ENCODE data around the gene CDV3.

Gene CDV3

DNA sequence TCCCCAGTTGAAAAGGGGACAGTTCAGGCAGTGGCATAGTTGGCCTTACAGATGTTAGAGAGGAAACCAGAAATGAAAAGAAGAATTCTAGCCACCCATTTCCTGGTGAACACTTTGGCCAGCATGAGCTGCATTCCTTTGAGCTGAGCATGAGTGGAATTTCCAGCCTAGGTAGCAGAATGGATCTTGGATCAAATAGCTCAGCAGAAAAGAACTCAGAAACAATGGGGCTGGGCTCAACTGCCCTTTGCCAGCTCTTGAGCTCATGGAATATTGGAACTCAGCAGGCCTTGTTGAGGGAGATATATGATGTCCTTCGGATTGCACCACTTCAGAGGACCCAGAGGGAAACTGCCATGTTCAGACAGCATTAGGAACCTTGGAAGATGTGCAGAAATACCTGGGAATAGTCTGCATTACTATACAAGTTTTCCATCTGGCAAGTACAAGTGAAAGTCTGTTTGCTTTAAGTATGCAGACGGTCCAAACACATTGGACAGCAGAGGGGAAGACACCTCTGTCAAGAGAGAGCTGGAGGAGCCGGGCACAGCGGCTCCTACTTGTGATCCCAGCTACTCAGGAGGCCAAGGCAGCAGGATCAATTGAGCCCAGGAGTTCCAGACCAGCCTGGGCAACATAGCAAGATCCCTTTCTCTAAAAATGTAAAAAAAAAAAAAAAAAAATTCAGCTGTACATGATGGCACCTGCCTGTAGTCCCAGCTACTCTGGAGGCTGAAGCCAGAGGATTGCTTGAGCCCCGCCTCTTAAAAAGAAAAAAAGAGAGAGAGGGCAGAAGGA lies 3.1 kb upstream of the CDV3 start:
- DNase-seq: no peak

DNA sequence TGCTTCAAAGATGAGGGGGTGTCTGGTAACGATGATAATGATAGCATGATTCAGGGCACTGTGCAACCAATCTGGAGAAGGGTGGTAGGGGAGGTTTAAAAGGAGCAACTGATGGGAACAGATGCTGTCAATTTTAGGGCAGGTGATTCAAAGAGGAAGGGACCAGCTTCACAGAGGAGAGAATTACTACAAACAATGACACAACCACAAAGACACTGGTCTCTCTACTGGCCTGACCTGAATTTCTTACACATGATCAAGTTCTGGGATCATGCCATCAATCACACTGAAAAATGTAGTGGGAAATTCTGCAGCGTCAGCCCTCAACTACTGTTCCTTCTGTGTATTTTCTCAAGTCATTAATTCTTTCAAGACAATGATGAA lies 2.6 kb upstream of the CDV3 start:
- DNase-seq: no peak

DNA sequence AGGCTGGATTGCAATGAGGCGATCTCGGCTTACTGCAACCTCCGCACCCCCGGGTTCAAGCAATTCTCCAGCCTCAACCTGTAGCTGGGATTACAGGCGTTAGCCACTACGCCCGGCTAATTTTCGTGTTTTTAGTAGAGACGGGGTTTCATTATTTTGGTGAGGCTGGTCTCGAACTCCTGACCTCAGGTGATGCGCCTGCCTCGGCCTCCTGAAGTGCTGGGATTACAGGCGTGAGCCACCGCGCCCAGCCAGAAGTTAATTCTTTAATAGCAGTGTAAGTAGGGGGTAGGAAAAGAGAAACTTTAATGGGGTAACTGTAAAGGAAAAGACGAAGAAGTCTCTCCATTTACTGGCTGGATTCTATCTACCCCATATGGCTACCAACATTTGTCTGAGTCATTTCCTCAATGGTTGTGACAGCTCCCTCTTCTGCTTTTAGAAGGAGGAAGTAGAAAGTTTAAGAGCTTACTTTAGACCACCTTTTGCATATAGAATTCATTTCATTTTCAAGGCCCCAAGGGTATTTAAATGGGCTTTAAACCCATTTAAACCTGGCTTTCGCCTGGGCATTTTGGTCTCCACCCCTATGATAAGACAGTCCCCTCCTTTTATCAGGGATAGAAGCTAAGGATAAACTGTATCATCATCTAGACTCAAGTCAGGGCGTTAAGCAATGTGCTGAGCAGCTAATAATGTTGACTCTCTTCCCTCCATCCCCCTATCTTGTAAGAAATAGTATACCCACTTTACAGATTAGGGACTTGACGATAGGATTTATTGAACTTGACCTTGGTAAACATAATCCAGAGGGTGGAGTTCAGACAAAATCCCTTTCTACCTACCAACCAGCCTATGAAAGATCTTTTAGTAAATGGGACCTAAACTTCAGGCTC lies 1.1 kb upstream of the CDV3 start:
- no peak for DNase-seq

- no peak for DNase-seq
Measured at GRCh38 chr3:133573054-133573628, 345 bp upstream of the CDV3 start.

- no peak for DNase-seq
Measured at GRCh38 chr3:133574260-133574881, 885 bp downstream of the CDV3 start.

- no peak for DNase-seq
Measured at GRCh38 chr3:133575086-133575485, 1.6 kb downstream of the CDV3 start.

GRCh38 chr3:133576169-133576568 lies 2.7 kb downstream of the CDV3 start:
- DNase-seq: no peak

- DNase-seq: no peak
Measured at GRCh38 chr3:133578548-133579191, 5.2 kb downstream of the CDV3 start.

DNA sequence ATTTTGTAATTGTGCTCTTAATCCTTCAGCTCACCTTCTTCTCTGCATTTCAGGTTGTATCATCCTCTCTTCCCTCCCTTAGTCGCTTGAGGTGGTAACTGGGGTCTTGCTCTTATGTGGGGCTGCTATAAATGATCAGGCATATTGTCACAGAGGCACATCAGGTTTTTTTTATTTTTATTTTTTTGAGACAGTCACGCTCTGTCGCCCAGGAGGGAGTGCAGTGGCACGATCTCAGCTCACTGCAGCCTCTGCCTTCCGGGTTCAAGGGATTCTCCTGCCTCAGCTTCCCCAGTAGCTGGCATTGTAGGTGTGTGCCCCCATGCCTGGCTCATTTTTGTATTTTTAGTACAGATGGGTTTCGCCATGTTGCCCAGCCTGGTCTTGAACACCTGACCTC lies 9.9 kb downstream of the CDV3 start:
- DNase-seq: no peak

GRCh38 chr3:133588035-133588434 lies 14.5 kb downstream of the CDV3 start:
- no peak for DNase-seq

- DNase-seq: no peak
Measured at GRCh38 chr3:133588784-133589465, 15.4 kb downstream of the CDV3 start.

DNA sequence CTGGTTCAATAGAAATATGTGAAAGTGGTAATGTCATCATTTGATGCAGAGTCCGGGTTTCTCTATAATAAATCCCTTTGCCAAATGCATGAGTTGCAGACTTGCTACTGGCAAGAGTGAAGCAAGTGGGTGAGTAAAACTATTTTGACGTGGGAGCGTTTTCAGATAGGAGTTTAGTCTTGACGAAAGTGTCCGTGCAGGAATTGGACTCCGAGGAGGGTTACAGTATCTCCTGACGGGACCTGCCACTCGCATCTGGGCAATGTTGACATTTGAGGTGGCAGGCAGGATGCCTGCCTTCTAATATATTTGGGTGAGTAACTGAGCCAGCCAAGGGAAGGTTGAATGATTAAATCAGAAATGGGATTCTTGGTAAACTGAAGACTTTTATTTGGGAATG lies 16.0 kb downstream of the CDV3 start:
- DNase-seq: no peak

GRCh38 chr3:133591271-133591742 lies 17.8 kb downstream of the CDV3 start:
- no peak for DNase-seq

DNA sequence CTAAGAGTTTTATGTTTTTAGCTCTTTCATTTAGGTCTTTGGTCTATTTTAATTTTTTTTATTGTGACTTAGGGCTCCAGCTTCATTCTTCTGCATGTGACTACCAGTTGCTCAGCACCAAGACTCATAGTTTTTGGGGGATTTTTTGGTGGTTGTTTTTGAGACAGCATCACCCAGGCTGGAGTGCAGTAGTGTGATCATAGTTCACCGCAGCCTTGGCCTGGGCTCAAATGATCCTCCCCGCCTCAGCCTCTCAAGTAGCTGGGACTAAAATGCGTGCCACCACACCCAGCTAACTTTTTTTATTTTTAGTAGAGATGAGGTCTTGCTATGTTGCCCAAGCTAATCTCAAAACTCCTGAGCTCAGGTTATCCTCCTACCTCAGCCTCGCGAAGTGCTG lies 19.4 kb downstream of the CDV3 start:
- no peak for DNase-seq

- no peak for DNase-seq
Measured at GRCh38 chr3:133593243-133593642, 19.8 kb downstream of the CDV3 start.

DNA sequence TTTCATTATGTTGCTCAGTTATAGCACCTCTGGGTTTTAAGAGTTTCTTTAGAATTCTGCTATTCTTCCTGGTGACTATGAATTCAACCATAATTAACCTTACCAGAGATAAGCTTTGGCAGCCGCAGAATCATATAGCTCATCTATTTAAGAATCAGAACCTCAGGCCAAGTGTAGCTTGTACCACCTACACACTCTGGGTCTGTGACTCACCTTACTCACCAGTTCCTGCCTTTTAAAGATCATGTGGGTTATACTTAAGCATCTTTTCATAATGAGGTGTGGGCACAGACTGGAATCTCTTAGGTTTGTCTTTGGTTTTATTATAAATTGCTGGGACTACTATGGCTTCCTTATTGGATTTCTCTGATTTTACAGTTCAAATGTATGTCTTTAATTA lies 21.9 kb downstream of the CDV3 start:
- no peak for DNase-seq

- DNase-seq: no peak
Measured at GRCh38 chr3:133598405-133598804, 24.9 kb downstream of the CDV3 start.

DNA sequence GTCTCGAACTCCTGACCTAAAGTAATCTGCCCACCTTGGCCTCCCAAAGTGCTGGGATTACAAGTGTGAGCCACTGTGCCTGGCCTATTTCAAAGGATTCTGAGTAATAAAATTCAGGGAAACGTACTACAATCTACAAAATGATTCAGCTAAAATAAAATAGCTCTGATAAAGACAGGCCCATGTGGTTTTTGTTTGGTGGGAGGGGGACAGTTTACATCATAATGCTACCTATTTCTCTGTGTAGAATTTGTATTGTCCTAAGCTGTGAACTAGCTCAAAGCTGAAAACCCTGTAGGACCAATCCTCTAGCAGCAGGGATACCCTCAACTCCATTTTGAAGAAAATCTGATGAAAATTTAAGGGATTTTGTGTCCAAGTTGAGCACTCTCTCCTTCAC lies 25.8 kb downstream of the CDV3 start:
- DNase-seq: no peak

- no peak for DNase-seq
Measured at GRCh38 chr3:133600572-133601081, 27.1 kb downstream of the CDV3 start.

- DNase-seq: no peak
Measured at GRCh38 chr3:133606342-133606741, 32.9 kb downstream of the CDV3 start.

DNA sequence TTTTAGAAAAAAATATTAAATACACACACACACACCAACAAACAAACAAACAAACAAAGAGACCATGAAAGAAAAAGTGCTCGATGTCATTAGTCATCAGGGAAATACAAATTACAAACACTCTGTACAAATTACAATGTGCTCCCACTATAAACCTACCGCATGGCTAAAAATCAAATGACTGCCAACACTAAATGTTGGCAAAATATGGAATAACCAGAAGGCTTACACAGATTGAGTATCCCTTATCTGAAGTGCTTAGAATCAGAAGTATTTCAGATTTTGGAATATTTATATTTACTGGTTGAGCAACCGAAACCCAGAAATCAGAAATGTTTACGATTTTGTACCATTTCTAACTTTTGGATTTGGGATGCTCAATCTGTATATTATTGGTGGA lies 33.4 kb downstream of the CDV3 start:
- DNase-seq: no peak

DNA sequence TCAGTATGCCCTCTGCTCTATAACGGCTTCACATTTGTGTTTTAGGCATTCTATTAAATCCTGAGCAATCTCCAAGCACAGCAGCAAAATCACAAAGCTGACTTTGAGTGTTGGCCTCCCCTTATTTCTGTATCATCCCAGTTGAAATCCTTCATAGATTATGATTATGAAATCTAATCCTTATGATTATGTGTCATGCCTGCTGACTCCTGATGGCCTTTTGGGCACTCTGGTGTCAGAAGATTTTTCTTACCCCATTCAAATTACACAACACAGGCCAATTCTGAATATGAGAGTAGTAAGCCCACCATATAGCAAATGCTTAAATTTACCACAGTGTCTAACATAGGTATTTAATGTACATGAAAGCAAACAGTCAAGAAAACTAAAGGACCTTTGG lies 34.3 kb downstream of the CDV3 start:
- no peak for DNase-seq

Data from NCI-H774 (cell line).